ENCODE measurements around the gene LRRC26.

The LRRC26 gene

DNA sequence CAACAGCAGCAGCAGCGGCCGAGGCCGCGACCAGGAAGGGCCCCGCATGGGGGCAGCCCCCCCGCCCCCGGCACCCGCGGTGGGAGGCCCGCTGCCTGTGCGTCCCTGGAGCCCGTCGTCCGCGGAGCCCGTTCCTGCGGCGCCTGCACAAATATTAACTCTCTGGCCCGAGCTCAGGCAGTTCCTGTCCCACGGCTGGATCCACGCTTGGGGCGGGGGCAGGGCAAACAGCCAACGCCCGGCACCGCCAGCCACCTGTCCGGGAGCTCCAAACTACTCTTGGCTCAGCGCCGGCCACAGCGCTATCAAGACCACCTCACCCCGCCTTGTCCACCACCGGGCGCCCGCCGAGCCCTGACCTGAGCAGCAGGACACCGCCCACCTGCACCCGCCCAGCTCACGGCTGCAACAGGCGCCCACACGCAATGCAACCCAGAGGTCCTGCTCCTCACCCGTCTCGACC lies at the start of gene LRRC26:
TSS of gene LRRC26 (minus strand) at position 156 of the 463 bp plus-strand sequence. CDS start at position 48, 108 bp downstream.
- DNase-seq (ENCODE audit: low read depth) = no peak

GRCh38 chr9:137218754-137219271 lies 49.0 kb upstream of the LRRC26 start:
- peak; percentile 58 for DNase-seq (ENCODE audit: low read depth)

- no peak for DNase-seq (ENCODE audit: low read depth)
Observed at GRCh38 chr9:137218212-137218753, 48.4 kb upstream of the LRRC26 start.

DNA sequence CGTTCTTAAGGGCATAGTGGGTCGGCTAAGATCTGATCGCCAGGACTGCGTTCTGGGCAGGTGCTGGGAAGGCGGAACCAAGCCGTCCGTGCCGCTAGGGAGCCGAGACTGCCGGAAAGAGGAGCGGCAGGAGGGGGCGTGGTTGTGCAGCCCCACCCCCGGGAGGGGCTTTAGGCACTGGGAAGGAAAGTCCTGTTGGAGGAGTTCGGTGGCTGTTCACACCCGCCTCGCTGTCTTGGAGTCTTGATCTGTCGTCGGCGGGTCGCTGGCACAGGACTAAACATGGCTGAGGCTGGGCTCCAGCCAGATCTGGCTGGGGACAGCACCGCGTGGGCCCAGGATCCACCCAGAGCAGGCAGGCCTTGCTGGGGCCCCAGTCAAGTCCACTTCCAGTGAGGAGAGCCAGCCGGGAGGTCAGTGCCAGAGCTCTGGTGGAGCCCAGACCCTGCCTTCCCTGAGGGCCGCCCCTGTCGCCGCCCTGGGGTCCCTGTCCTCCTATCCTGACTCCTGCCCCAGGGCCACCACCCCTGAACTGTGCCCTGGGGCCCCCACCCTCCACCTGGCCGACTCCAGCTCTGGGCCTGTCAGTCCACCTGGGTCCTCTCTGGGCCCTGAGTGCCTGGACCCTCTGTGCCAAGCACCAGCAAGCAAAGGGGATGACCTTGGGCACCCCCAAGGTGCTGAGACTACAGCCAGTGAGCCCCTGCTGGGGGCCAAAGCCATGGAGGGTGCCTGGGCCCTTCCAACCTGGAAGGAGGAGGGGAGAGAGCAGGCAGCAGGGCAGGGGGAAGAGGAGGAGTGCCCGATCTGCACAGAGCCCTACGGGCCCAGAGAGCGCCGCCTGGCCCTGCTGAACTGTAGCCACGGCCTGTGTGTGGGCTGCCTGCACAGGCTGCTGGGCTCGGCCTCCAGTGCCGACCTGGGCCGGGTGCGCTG lies 47.7 kb upstream of the LRRC26 start:
- DNase-seq (ENCODE audit: low read depth) = no peak

DNA sequence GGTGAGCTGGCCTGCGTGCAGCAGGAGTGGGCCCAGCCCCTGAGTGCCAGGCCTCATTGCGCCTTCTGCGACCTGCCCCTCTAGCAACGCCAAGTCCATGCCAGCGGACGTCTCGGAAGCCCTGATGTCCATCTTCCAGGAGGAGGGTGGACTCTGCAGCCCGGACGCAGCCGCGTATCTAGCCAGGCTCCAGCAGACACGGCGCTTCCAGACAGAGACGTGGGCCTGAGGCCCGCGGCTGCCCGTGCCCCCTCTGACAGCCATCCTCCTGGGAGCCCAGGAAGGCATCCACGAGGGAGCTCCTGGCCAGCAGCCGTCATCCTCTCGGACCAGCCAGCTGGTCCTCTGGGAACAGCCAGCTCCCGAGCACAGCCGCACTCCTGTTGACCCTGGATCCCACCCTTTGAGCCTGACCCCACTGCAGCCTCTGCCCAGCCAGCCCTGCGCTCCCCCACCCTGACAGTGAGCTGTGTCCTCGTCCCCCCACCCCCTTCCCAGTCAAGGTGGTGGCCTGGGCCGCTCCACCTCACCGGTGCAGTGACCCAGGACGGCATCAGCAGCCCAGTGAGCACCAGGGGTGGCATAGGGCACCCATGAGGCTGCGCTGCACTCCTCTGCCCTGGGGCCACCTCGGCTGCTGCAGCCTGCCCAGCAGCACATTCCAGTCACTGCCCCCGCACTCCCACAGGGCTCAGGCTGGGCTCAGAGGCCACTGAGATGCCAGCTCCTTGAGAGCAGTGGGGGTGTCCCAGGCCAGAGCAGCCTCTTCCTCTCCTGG lies 46.5 kb upstream of the LRRC26 start:
- DNase-seq (ENCODE audit: low read depth) = no peak

- DNase-seq (ENCODE audit: low read depth) = no peak
Observed at GRCh38 chr9:137215196-137215986, 45.5 kb upstream of the LRRC26 start.

- no peak for DNase-seq (ENCODE audit: low read depth)
Observed at GRCh38 chr9:137214620-137215019, 44.8 kb upstream of the LRRC26 start.

DNA sequence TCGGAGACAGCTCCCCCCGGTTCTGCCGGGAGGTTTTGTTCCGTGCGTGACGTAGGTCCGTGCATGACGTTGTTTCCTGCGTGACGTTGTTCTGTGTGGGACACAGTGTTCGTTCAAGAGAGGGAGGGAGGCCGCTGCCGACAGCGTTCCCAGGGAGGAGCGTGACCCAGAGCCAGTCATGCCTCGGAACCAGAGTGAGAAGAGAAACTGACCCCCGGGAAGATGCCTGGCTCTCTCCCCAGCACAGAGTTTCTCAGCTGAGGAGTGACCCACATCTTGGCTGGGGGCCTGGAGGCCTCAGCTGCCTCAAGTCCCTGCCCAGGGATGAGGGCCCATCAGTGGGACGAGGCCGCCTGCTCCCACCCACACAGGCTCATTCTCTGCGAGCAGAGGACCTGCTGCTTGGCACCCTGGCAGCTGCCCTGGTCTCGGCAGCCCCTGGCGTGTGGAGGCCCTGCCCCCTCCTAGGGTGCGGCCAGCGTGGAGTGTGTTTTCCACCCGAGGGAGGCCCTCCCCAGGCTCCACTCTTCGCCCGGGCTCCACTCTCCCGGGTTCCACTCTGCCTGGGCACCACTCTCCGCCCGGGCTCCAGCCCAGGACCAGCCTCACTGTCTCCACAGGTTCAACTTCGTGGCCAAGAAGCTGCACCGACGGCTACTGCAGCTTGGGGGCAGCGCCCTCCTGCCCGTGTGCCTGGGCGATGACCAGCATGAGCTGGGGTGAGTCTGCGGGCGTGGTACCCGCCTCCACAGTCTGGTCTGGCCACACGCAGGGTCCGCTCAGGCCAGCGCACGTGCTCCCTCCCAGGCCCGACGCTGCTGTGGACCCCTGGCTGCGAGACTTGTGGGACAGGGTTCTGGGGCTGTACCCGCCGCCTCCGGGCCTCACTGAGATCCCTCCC lies 43.6 kb upstream of the LRRC26 start:
- DNase-seq (ENCODE audit: low read depth) = no peak

- no peak for DNase-seq (ENCODE audit: low read depth)
Observed at GRCh38 chr9:137212520-137212919, 42.7 kb upstream of the LRRC26 start.

- no peak for DNase-seq (ENCODE audit: low read depth)
Observed at GRCh38 chr9:137211532-137211931, 41.7 kb upstream of the LRRC26 start.

- DNase-seq (ENCODE audit: low read depth) = no peak
Observed at GRCh38 chr9:137206602-137207001, 36.8 kb upstream of the LRRC26 start.

DNA sequence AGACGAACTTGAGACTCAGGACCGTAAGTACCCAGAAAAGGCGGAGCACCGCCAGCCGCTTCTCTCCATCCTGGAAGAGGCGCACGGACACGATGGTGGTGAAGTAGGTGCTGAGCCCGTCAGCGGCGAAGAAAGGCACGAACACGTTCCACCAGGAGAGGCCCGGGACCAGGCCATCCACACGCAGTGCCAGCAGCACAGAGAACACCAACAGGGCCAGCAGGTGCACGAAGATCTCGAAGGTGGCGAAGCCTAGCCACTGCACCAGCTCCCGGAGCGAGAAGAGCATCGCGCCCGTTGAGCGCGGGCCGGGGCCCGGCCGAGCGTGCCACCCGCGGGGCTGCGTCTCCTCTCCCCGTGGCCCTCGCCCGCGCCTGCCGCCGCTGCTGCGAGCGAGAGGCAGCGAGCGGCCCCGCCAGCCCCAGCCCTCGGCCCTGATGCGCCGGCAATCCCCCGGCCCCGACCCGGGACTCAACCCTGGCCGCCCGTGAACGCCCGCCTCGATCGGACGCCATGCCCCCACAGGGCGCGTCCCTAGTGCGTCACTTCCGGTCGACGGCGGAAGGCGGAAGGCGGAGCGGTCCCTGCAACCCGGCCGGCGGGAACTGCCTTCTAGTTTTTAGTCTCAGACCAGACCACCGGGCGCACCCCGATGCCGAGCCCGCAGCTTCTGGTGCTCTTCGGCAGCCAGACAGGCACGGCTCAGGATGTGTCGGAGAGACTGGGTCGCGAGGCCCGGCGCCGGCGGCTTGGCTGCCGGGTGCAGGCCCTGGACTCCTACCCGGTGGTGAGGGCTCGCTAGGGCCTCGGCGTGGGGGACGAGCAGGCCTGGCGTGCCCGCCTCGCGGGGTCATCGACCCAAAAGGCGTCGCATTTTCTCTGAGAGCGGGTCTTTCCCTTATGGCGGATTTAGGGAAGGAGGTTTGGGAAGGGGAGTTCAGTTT lies 35.5 kb upstream of the LRRC26 start, which contains the start of the genes NDOR1 and TMEM203:
TSS of gene NDOR1 (plus strand) at position 575 of the 944 bp plus-strand sequence. CDS start at position 653, 78 bp downstream.
TSS of gene TMEM203 (minus strand) at position 523 of the 944 bp plus-strand sequence. CDS start at position 289, 234 bp downstream.
- DNase-seq (ENCODE audit: low read depth) = peak; percentile 83

GRCh38 chr9:137204731-137205125 lies 34.9 kb upstream of the LRRC26 start:
- DNase-seq (ENCODE audit: low read depth) = no peak

DNA sequence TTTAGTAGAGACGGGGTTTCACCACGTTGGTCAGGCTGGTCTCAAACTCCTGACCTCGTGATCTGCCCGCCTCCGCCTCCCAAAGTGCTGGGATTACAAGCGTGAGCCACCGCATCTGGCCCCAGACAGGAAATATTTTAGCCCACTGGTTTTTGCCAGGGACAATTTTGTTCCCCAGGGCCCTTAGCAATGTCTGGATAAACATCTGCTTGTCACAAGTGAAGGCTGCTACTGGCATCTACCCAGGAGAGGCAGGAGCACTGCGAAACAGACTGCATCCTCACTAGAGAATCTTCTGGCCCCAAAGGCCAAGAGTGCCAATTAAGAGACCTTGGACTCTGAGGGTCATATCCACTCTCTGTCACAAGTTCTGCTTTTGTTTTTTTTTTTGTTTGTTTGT lies 33.1 kb upstream of the LRRC26 start:
- DNase-seq (ENCODE audit: low read depth) = no peak

DNA sequence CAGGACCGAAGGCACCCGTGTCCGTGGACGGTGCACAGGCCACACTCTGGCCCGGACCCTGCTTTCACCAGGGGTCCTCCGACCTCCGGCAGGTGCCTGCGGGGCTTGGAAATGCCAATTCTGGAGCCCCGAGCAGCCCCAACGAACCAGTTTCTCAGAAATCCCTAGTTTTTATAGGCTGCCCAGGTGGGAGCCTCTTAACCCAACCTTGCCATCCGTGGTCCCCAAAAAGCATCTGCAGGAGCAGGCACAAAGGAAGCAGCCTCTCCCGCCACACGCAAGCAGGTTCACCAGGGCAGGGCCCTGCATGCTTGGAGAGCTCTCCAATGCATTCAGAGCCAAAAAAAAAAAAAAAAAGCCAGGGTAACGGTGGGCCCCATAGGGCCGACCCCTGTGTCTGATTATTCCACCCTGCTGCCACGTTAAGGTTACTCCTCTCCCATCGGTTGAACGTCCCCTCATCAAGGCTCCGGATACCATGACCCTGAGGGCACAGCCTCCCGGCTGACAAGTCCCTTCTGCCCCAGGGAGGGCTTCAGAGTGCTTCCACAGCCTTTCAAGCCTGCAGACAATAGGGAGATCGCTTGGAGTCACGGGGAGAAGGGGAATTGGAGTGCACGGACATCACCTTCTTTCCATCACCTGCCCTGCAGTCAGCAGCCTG lies 31.5 kb upstream of the LRRC26 start:
- DNase-seq (ENCODE audit: low read depth) = no peak

GRCh38 chr9:137200311-137201204 lies 30.7 kb upstream of the LRRC26 start, which contains the start of gene TPRN:
TSS of gene TPRN (minus strand) at chr9:137200741. CDS start at chr9:137200711, 30 bp downstream.
- peak; percentile 99 for DNase-seq (ENCODE audit: low read depth)

DNA sequence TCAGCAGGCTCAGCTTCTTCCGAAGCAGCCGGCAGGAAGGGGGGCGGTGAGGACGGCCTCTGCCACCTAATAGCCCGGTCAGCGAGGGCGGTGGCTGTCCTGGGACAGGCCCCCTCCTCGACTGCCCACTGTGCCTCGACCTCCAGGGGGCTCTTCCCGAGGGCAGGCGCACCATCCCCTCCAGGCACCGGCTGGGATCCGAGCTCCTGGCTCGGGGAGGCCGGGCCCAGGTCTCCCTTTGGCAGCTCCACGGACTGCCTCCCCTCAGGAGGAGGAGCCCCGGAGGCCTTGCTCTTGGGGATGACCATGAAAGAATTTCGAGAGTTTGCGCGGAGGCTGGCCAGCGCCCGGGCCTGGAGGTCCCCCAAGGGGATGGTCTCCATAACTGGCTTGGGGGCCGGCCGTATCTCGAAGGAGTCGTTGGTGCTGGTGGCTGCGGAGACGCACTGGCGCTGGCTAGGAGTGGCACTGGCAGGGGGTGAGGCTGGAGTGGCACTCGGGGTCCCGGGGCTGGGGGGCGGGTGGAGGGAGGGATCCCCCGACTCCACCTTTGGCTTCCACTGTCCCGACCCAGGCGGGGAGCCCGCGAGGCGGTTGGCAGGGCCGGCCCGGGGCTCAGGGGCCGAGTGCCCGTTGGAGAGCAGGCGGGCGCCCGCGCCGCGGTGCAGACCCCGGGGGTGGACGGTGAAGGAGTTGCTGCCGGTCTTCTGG lies 29.7 kb upstream of the LRRC26 start:
- peak; percentile 48 for DNase-seq (ENCODE audit: low read depth)

All from iris pigment epithelial cell (primary cell).